Measurements from ENCODE around the gene ASIC1.

DNA sequence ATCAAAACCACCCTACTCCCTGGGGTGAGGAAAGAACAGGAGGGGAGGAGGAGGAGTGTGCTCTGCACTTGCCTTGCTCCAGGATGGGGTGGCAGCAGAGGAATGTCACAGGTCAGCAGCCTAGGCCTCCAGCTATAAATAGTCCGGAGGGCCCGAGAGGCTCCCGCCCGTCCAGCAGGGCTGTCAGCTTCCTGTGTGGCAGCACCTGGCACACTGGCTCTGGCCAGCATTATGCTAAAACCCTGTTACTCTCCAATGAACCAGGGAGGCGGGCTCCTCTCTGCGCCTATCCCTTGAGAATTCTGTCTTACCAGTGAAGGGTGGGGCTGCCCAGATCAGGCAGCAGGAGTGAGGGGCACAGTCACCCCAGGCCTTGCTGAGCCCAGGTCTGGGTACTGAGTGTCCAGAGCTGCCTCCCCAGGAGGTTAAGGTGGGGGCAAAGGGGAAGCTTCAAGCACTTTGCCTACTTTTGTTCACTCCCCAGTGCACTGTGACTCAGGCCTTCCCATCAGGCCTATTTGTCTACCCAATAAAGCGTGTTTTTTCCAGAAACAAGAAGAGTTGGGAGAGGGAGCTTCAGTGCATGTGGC is 53.5 kb downstream of the ASIC1 start:
- TF ChIP-seq, protein P1, sequence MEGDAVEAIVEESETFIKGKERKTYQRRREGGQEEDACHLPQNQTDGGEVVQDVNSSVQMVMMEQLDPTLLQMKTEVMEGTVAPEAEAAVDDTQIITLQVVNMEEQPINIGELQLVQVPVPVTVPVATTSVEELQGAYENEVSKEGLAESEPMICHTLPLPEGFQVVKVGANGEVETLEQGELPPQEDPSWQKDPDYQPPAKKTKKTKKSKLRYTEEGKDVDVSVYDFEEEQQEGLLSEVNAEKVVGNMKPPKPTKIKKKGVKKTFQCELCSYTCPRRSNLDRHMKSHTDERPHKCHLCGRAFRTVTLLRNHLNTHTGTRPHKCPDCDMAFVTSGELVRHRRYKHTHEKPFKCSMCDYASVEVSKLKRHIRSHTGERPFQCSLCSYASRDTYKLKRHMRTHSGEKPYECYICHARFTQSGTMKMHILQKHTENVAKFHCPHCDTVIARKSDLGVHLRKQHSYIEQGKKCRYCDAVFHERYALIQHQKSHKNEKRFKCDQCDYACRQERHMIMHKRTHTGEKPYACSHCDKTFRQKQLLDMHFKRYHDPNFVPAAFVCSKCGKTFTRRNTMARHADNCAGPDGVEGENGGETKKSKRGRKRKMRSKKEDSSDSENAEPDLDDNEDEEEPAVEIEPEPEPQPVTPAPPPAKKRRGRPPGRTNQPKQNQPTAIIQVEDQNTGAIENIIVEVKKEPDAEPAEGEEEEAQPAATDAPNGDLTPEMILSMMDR (conservative IDR thresholded peaks at IDR 0.05; ENCODE audit: low read depth, low read length): no peak
- TF ChIP-seq EZH2 (IDR thresholded peaks at IDR 0.05; ENCODE audit: borderline replicate concordance, low read depth, low read length, poor library complexity, severe bottlenecking): no peak
